Gastroesophageal sphincter (tissue), 3 donors: Measurements from ENCODE around the gene HSD3B1.

Source experiments
- EP300 ChIP-seq: sonication (generic); formaldehyde crosslinking; IDR thresholded peaks from one replicate; pipeline ENCODE4 v1.6.1; 2017; ENCODE audit warnings: antibody characterized with exemption, mild to moderate bottlenecking
- TF ChIP-seq, protein P1 (sequence below), 4 experiments: fragments of 200-600 bp in 2 of 4; fragments of 450-650 bp in 2 of 4; sonication (generic) in 1 of 4; IDR thresholded peaks; one replicate each; pipeline ENCODE4 v1.5.1; 2017 to 2019; ENCODE audit warnings: antibody characterized with exemption in 4 of 4, mild to moderate bottlenecking in 2 of 4, moderate library complexity in 2 of 4

DNA sequence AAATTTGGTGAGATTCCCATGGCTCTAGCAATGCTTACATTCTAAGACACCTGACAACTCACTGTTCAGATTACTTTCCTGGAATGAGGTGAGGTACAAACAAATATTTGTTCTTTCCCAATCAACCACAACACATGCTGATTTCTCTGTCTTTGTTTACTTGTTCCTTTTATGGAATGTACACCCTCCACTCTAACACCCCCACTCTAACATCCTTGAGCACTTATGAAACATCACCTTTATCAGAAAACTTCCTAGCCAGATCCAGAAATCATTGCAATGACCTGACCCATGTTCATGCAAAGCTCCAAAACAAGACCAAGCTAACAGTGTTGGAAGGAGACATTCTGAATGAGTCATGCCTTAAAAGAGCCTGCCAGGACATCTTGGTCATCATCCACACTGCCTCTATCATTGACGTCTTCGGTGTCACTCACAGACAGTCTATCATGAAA is 35.5 kb downstream of the HSD3B1 start:
- TF ChIP-seq, protein P1, sequence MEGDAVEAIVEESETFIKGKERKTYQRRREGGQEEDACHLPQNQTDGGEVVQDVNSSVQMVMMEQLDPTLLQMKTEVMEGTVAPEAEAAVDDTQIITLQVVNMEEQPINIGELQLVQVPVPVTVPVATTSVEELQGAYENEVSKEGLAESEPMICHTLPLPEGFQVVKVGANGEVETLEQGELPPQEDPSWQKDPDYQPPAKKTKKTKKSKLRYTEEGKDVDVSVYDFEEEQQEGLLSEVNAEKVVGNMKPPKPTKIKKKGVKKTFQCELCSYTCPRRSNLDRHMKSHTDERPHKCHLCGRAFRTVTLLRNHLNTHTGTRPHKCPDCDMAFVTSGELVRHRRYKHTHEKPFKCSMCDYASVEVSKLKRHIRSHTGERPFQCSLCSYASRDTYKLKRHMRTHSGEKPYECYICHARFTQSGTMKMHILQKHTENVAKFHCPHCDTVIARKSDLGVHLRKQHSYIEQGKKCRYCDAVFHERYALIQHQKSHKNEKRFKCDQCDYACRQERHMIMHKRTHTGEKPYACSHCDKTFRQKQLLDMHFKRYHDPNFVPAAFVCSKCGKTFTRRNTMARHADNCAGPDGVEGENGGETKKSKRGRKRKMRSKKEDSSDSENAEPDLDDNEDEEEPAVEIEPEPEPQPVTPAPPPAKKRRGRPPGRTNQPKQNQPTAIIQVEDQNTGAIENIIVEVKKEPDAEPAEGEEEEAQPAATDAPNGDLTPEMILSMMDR (IDR thresholded peaks at IDR 0.05), result no peak
- TF ChIP-seq EP300, result no peak
